K562 (cell line): ENCODE data around the gene GPRC5B. TPM values are rescaled to one million over a fixed set of nuclear protein-coding genes. Genes with fewer than 3 reads are reported as not detected.

Experiments
- CHD4 ChIP-seq: fragments of 200-600 bp; sonication (generic); IDR thresholded peaks from 3 replicates; pipeline ENCODE4 v1.6.1; 2012; ENCODE audit warnings: low read depth, mild to moderate bottlenecking, mixed read lengths, low read length, inconsistent platforms; ENCODE audit not compliant: insufficient read depth, insufficient replicate concordance, poor library complexity, severe bottlenecking
- ELF4 ChIP-seq: fragments of 450-650 bp; formaldehyde crosslinking; IDR thresholded peaks from 2 replicates; pipeline ENCODE4 v1.4.0; 2022; ENCODE audit warnings: missing genetic modification characterization
- ETS2 ChIP-seq: IDR thresholded peaks from 2 replicates; pipeline ENCODE4 v1.6.1; 2016; ENCODE audit warnings: borderline replicate concordance, missing genetic modification characterization, mild to moderate bottlenecking, moderate library complexity, missing compliant biosample characterization; ENCODE audit not compliant: poor library complexity, severe bottlenecking
- GABPA ChIP-seq: fragments of 200-800 bp; sonication (Bioruptor generic); conservative IDR thresholded peaks from 2 replicates; pipeline ENCODE4 v1.6.1; 2016; ENCODE audit warnings: low read depth, missing genetic modification characterization, missing compliant biosample characterization
- GTF2F1 ChIP-seq: IDR thresholded peaks from 2 replicates; pipeline ENCODE4 v1.6.1; 2011; ENCODE audit warnings: low read depth, low read length, improper control_type of control experiment
- HNRNPLL ChIP-seq: fragments of 200-400 bp; formaldehyde crosslinking; IDR thresholded peaks from 2 replicates; pipeline ENCODE4 v1.6.1; 2017; ENCODE audit warnings: low read length, low read depth, mild to moderate bottlenecking; ENCODE audit not compliant: poor library complexity, severe bottlenecking
- HSF4 ChIP-seq: fragments of 250-450 bp; sonication (Bioruptor Pico); IDR thresholded peaks from 2 replicates; pipeline ENCODE4 v2.1.2; 2022; ENCODE audit warnings: mild to moderate bottlenecking, moderate library complexity, borderline replicate concordance
- MEF2D ChIP-seq: conservative IDR thresholded peaks from 2 replicates; pipeline ENCODE4 v1.6.1; 2016; ENCODE audit warnings: low read depth, missing genetic modification characterization, missing compliant biosample characterization
- MTF1 ChIP-seq: fragments of 250-450 bp; sonication (Bioruptor Pico); IDR thresholded peaks from 2 replicates; pipeline ENCODE4 v1.9.0; 2021; ENCODE audit warnings: moderate library complexity, mild to moderate bottlenecking, inconsistent platforms, borderline replicate concordance
- NR2C2 ChIP-seq, 2 experiments: fragments of 200-800 bp in 1 of 2; sonication (Bioruptor generic) in 1 of 2; sonication (generic) in 1 of 2; formaldehyde crosslinking in 1 of 2; IDR thresholded peaks; 2 replicates each; pipeline versions ENCODE4 v1.6.1 to v1.8.0; 2016 to 2022; ENCODE audit warnings: mild to moderate bottlenecking in 1 of 2, missing compliant biosample characterization in 1 of 2, missing genetic modification characterization in 1 of 2, missing genetic modification reagents in 1 of 2
- SP2 ChIP-seq: IDR thresholded peaks from 2 replicates; pipeline ENCODE4 v1.6.1; 2011; ENCODE audit warnings: mild to moderate bottlenecking, low read depth, low read length, moderate library complexity; ENCODE audit not compliant: poor library complexity, severe bottlenecking; ENCODE audit errors: extremely low read depth
- SUPT5H ChIP-seq: fragments of 450-650 bp; IDR thresholded peaks from 2 replicates; pipeline ENCODE4 v1.6.1; 2016
- TARDBP ChIP-seq: fragments of 450-650 bp; IDR thresholded peaks from 2 replicates; pipeline ENCODE4 v1.6.1; 2016
- XRCC4 ChIP-seq: IDR thresholded peaks from one replicate; pipeline ENCODE4 v1.6.1; 2011; ENCODE audit not compliant: insufficient read depth, insufficient read length; ENCODE audit errors: extremely low read depth
- ZNF23 ChIP-seq: fragments of 250-450 bp; sonication (Bioruptor Pico); IDR thresholded peaks from 2 replicates; pipeline ENCODE4 v1.4.0; 2020; ENCODE audit warnings: mild to moderate bottlenecking
- ZNF75A ChIP-seq: fragments of 450-650 bp; formaldehyde crosslinking; IDR thresholded peaks from 2 replicates; pipeline ENCODE4 v1.4.0; 2020; ENCODE audit warnings: mild to moderate bottlenecking
- ZNF79 ChIP-seq: fragments of 250-450 bp; sonication (Bioruptor Pico); IDR thresholded peaks from 2 replicates; pipeline ENCODE4 v1.4.0; 2020; ENCODE audit warnings: low read depth, mild to moderate bottlenecking, moderate library complexity
- polyA plus RNA-seq, 8 experiments: library from polyadenylated mRNA; depleted of rRNA in 4 of 8; stranded (reverse) in 5 of 8; unstranded in 3 of 8; fragments of >200 nt; fragmentation: Nextera tagmentation in 2 of 8; fragmentation: Illumina TruSeq in 1 of 8; extraction: Ambion mirVana in 2 of 8; extraction: Trizol in 1 of 8; gene quantifications; 2 replicates each; pipeline versions ENCODE4 v1.2.1 to v1.2.3, GENCODE V29; 2011 to 2014; ENCODE audit warnings: inconsistent platforms in 1 of 8, missing spikeins in 1 of 8
- total RNA-seq, 7 experiments: library from RNA; depleted of rRNA in 6 of 7; stranded (reverse); fragments of >200 nt in 6 of 7; fragmentation: Illumina TruSeq in 2 of 7; extraction: Trizol in 2 of 7; gene quantifications; 2 replicates each; pipeline versions ENCODE4 v1.2.1 to v1.2.3, GENCODE V29; 2011 to 2021; ENCODE audit warnings: low replicate concordance in 1 of 7
- TF ChIP-seq, protein P1 (sequence below), 2 experiments: fragments of 450-650 bp in 1 of 2; IDR thresholded peaks; 2 replicates each; pipeline ENCODE4 v1.6.1; 2011 to 2017; ENCODE audit warnings: low read depth in 2 of 2, antibody characterized with exemption in 1 of 2, borderline replicate concordance in 1 of 2, low read length in 1 of 2, mild to moderate bottlenecking in 1 of 2, mixed read lengths in 1 of 2; ENCODE audit not compliant: control insufficient read depth in 1 of 2
- TF ChIP-seq, protein P2 (sequence below): sonication (generic); formaldehyde crosslinking; IDR thresholded peaks from 2 replicates; pipeline ENCODE4 v1.8.0; 2022; ENCODE audit warnings: mild to moderate bottlenecking, missing genetic modification reagents
- TF ChIP-seq, protein P3 (sequence below): fragments of 450-650 bp; formaldehyde crosslinking; conservative IDR thresholded peaks from 2 replicates; pipeline ENCODE4 v1.4.0; 2022; ENCODE audit warnings: mild to moderate bottlenecking, missing genetic modification characterization

GPRC5B gene
- total and polyA plus RNA-seq, 9 of the 15 experiments (the other 6 are each of a cell fraction or from before 2014, with no cell fraction given): 0.65 to 5.5 (median 1.3) TPM

DNA sequence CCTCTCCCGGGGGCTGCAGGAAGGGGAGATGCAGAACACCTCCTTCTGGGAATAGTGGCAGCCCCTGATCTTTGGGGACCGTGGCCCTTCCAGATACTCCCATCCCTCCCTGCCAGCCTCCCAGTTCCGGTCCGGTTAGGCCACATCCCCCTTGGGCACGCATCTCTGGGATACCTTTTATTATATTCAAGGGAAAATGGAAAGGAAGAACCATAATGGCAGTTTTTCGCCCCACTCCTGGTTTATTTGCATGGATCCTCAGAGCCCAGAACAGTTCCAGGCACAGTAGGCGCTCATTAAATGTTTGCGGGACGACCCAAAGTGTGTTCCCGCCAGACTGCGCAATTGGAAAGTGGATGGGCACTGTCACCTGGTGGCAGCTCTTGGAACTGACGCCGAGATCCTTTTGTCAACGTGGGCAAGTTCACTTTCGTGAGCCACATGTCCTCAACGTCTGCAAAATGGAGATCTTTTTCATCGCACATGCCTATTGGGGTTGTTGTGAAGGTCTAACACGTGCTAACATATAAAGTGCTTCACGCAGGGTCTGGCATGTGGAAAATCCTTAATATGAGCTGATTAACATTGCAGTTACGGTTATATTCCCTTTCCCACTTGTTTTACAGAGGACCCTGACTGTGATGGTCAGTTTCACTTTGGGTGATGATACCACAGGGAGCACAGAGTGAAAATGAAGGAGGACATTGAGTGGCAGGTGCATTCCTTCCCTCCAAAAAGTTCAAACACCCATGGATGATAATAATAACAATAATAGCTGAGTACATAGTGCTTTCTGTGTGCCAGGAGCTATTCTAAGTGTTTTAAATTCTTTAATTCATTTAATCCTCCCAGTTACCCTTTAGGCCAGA lies 1.7 kb upstream of the GPRC5B start (continued):
- TF ChIP-seq NR2C2 (CRISPR knock-in tag; IDR thresholded peaks at IDR 0.05) (no peak), NR2C2 (tag; IDR thresholded peaks at IDR 0.05) (no peak), MEF2D (no peak), TARDBP (no peak), XRCC4 (no peak), ETS2 (tag) (no peak), HSF4 (0 out of 2 replicates have a peak, but pooled peaks have one; percentile 25), GABPA (no peak), ZNF79 (CRISPR knock-in tag) (no peak), ZNF23 (CRISPR knock-in tag) (no peak), HNRNPLL (no peak), SP2 (no peak), GTF2F1 (no peak), ZNF75A (CRISPR knock-in tag) (no peak), SUPT5H (no peak), CHD4 (no peak), MTF1 (no peak), ELF4 (CRISPR knock-in tag) (no peak)
- TF ChIP-seq, protein P1, sequence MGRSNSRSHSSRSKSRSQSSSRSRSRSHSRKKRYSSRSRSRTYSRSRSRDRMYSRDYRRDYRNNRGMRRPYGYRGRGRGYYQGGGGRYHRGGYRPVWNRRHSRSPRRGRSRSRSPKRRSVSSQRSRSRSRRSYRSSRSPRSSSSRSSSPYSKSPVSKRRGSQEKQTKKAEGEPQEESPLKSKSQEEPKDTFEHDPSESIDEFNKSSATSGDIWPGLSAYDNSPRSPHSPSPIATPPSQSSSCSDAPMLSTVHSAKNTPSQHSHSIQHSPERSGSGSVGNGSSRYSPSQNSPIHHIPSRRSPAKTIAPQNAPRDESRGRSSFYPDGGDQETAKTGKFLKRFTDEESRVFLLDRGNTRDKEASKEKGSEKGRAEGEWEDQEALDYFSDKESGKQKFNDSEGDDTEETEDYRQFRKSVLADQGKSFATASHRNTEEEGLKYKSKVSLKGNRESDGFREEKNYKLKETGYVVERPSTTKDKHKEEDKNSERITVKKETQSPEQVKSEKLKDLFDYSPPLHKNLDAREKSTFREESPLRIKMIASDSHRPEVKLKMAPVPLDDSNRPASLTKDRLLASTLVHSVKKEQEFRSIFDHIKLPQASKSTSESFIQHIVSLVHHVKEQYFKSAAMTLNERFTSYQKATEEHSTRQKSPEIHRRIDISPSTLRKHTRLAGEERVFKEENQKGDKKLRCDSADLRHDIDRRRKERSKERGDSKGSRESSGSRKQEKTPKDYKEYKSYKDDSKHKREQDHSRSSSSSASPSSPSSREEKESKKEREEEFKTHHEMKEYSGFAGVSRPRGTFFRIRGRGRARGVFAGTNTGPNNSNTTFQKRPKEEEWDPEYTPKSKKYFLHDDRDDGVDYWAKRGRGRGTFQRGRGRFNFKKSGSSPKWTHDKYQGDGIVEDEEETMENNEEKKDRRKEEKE (IDR thresholded peaks at IDR 0.05; ENCODE audit: borderline replicate concordance in 1 of 2, control insufficient read depth in 1 of 2, low read depth in 2 of 2, low read length in 1 of 2): no peak
- TF ChIP-seq, protein P2, sequence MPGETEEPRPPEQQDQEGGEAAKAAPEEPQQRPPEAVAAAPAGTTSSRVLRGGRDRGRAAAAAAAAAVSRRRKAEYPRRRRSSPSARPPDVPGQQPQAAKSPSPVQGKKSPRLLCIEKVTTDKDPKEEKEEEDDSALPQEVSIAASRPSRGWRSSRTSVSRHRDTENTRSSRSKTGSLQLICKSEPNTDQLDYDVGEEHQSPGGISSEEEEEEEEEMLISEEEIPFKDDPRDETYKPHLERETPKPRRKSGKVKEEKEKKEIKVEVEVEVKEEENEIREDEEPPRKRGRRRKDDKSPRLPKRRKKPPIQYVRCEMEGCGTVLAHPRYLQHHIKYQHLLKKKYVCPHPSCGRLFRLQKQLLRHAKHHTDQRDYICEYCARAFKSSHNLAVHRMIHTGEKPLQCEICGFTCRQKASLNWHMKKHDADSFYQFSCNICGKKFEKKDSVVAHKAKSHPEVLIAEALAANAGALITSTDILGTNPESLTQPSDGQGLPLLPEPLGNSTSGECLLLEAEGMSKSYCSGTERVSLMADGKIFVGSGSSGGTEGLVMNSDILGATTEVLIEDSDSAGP (CRISPR knock-in tag): no peak
- TF ChIP-seq, protein P3, sequence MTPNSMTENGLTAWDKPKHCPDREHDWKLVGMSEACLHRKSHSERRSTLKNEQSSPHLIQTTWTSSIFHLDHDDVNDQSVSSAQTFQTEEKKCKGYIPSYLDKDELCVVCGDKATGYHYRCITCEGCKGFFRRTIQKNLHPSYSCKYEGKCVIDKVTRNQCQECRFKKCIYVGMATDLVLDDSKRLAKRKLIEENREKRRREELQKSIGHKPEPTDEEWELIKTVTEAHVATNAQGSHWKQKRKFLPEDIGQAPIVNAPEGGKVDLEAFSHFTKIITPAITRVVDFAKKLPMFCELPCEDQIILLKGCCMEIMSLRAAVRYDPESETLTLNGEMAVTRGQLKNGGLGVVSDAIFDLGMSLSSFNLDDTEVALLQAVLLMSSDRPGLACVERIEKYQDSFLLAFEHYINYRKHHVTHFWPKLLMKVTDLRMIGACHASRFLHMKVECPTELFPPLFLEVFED (CRISPR knock-in tag): no peak
